H1 (cell line): ENCODE data around the gene ZC2HC1C. TPM values are rescaled to one million over a fixed set of nuclear protein-coding genes. Genes with fewer than 3 reads are reported as not detected.

Source experiments
- ASH2L ChIP-seq: fragments of 200-600, 300-600 bp; sonication (generic); IDR thresholded peaks from one replicate; pipeline ENCODE4 v1.7.1; 2017; ENCODE audit warnings: low read length
- BACH1 ChIP-seq: IDR thresholded peaks from 2 replicates; pipeline ENCODE4 v1.6.1; 2012; ENCODE audit warnings: low read length, improper control_type of control experiment
- CREB1 ChIP-seq: IDR thresholded peaks from 2 replicates; pipeline ENCODE4 v1.6.1; 2012; ENCODE audit warnings: inconsistent platforms
- EZH2 ChIP-seq: fragments of 200-600 bp; sonication (generic); IDR thresholded peaks from 2 replicates; pipeline ENCODE4 v1.7.1; 2012; ENCODE audit warnings: low read depth, mild to moderate bottlenecking, moderate library complexity, low read length, inconsistent platforms; ENCODE audit not compliant: severe bottlenecking
- HDAC2 ChIP-seq, 2 experiments: fragments of 300-600 bp in 1 of 2; sonication (generic) in 1 of 2; IDR thresholded peaks; 2 replicates each; pipeline ENCODE4 v1.6.1; 2011 to 2012; ENCODE audit warnings: low read depth in 2 of 2, low read length in 2 of 2, mild to moderate bottlenecking in 2 of 2, moderate library complexity in 2 of 2, borderline replicate concordance in 1 of 2, inconsistent platforms in 1 of 2
- KDM1A ChIP-seq: fragments of 200-600, 300-600 bp; sonication (generic); IDR thresholded peaks from 2 replicates; pipeline ENCODE4 v1.7.1; 2016; ENCODE audit warnings: mild to moderate bottlenecking, low read length, borderline replicate concordance
- NANOG ChIP-seq: IDR thresholded peaks from 2 replicates; pipeline ENCODE4 v1.6.1; 2011; ENCODE audit warnings: low read length, low read depth, mild to moderate bottlenecking, inconsistent platforms; ENCODE audit not compliant: insufficient read depth, poor library complexity, severe bottlenecking
- NRF1 ChIP-seq: IDR thresholded peaks from 2 replicates; pipeline ENCODE4 v1.6.1; 2011; ENCODE audit warnings: mild to moderate bottlenecking, low read depth, low read length, improper control_type of control experiment
- PHF8 ChIP-seq: fragments of 200-600 bp; sonication (generic); conservative IDR thresholded peaks from 2 replicates; pipeline ENCODE4 v1.7.1; 2012; ENCODE audit warnings: low read depth, mild to moderate bottlenecking, inconsistent platforms, low read length, moderate library complexity
- POLR2A ChIP-seq, 2 experiments: IDR thresholded peaks; 1 replicate in 1 of 2; 2 replicates in 1 of 2; pipeline ENCODE4 v1.6.1; 2011; ENCODE audit warnings: low read depth in 2 of 2, low read length in 2 of 2, mild to moderate bottlenecking in 2 of 2; ENCODE audit errors: control extremely low read depth in 1 of 2
- RFX5 ChIP-seq: IDR thresholded peaks from 2 replicates; pipeline ENCODE4 v1.6.1; 2011; ENCODE audit warnings: low read depth, low read length, improper control_type of control experiment, borderline replicate concordance
- SP2 ChIP-seq: IDR thresholded peaks from 2 replicates; pipeline ENCODE4 v1.6.1; 2012; ENCODE audit warnings: mild to moderate bottlenecking, low read length, inconsistent platforms
- SRF ChIP-seq: IDR thresholded peaks from 2 replicates; pipeline ENCODE4 v1.6.1; 2011; ENCODE audit warnings: mild to moderate bottlenecking, low read depth, low read length, moderate library complexity
- SUZ12 ChIP-seq: fragments of 200-600 bp; sonication (generic); IDR thresholded peaks from 2 replicates; pipeline ENCODE4 v1.6.1; 2012; ENCODE audit warnings: mild to moderate bottlenecking, inconsistent platforms, low read length, moderate library complexity, mixed read lengths
- TAF1 ChIP-seq: IDR thresholded peaks from 2 replicates; pipeline ENCODE4 v1.6.1; 2011; ENCODE audit warnings: mild to moderate bottlenecking, low read depth, low read length
- TBP ChIP-seq: IDR thresholded peaks from 2 replicates; pipeline ENCODE4 v1.6.1; 2011; ENCODE audit warnings: low read depth, low read length, improper control_type of control experiment
- YY1 ChIP-seq: IDR thresholded peaks from 2 replicates; pipeline ENCODE4 v1.6.1; 2011; ENCODE audit warnings: low read depth, mild to moderate bottlenecking, low read length
- polyA plus RNA-seq, 7 experiments: library from polyadenylated mRNA; depleted of rRNA in 3 of 7; stranded (reverse) in 5 of 7; unstranded in 2 of 7; fragments of >200 nt in 5 of 7; fragments of 200-250 nt in 2 of 7; gene quantifications; 1 replicate in 5 of 7; 2 replicates in 1 of 7; 4 replicates in 1 of 7; pipeline versions ENCODE4 v1.2.1 to v1.2.3, GENCODE V29; 2011 to 2013; ENCODE audit warnings: missing spikeins in 2 of 7, mixed read lengths in 2 of 7
- total RNA-seq: library from RNA; stranded (reverse); fragmentation: NEBNext Ultra II Directional; extraction: Animal tissue kit (Norgen Biotek cat#: 25700); gene quantifications from 2 replicates; pipeline ENCODE4 v1.2.1, GENCODE V29; 2021
- TF ChIP-seq, protein P1 (sequence below): IDR thresholded peaks from 2 replicates; pipeline ENCODE4 v1.6.1; 2012; ENCODE audit warnings: inconsistent platforms
- TF ChIP-seq, protein P2 (sequence below), 3 experiments: IDR thresholded peaks; 1 replicate in 2 of 3; 2 replicates in 1 of 3; pipeline versions ENCODE4 v1.5.1 to v1.6.1; 2011; ENCODE audit warnings: low read length in 3 of 3, mild to moderate bottlenecking in 3 of 3, inconsistent platforms in 2 of 3, low read depth in 1 of 3, moderate library complexity in 1 of 3; ENCODE audit not compliant: insufficient read depth in 1 of 3; ENCODE audit errors: control extremely low read depth in 1 of 3
- TF ChIP-seq, protein P3 (sequence below): IDR thresholded peaks from 2 replicates; pipeline ENCODE4 v1.6.1; 2011; ENCODE audit warnings: low read length, improper control_type of control experiment

The ZC2HC1C gene
- total and polyA plus RNA-seq, 2 of the 8 experiments (the other 6 are each of a cell fraction or from before 2014, with no cell fraction given) = 0.57 to 1.2 TPM

DNA sequence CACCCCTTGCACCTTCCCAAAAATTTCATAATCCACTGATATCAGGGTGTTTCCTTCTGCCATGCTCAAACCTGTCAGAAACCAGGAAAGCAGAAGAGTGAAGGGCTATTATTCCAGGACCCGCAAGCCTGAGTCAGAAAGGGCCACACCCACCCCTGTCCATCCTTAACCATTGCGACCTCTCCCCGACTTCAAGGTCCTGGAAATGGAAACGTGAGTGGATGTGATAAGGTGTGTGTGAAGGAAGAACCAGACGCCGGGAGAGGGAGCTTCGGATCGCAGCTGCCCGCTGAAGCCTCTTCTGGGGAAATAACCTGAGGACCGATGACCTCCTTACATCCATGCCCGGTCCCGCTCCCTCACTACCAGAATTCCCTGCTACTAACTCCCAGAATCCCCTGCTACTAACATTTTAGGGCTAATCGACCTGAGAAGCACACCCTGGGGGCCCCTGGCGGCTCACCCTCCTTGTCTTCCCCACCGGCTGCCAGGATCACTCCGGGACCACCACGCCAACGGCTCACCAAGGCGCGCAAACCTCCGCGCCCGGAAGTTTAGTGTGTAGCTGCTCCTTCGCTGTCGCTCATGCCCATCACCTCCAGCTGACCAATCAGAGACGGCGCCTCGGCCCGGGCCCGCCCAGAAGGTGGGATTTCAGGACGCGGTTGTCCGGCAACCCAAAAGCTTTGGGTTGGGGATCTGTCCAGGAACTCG lies 5.8 kb upstream of the ZC2HC1C start, which contains the start of gene ACYP1 (continued):
- TF ChIP-seq, protein P1, sequence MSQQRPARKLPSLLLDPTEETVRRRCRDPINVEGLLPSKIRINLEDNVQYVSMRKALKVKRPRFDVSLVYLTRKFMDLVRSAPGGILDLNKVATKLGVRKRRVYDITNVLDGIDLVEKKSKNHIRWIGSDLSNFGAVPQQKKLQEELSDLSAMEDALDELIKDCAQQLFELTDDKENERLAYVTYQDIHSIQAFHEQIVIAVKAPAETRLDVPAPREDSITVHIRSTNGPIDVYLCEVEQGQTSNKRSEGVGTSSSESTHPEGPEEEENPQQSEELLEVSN = no peak
- TF ChIP-seq SUZ12 = no peak
- TF ChIP-seq, protein P2, sequence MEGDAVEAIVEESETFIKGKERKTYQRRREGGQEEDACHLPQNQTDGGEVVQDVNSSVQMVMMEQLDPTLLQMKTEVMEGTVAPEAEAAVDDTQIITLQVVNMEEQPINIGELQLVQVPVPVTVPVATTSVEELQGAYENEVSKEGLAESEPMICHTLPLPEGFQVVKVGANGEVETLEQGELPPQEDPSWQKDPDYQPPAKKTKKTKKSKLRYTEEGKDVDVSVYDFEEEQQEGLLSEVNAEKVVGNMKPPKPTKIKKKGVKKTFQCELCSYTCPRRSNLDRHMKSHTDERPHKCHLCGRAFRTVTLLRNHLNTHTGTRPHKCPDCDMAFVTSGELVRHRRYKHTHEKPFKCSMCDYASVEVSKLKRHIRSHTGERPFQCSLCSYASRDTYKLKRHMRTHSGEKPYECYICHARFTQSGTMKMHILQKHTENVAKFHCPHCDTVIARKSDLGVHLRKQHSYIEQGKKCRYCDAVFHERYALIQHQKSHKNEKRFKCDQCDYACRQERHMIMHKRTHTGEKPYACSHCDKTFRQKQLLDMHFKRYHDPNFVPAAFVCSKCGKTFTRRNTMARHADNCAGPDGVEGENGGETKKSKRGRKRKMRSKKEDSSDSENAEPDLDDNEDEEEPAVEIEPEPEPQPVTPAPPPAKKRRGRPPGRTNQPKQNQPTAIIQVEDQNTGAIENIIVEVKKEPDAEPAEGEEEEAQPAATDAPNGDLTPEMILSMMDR (IDR thresholded peaks at IDR 0.05; ENCODE audit: control extremely low read depth in 1 of 3, insufficient read depth in 1 of 3, low read depth in 1 of 3, low read length in 3 of 3) = no peak
- TF ChIP-seq KDM1A = peak; percentile 71; the same call in 1 of the 2 replicates
- TF ChIP-seq, protein P3, sequence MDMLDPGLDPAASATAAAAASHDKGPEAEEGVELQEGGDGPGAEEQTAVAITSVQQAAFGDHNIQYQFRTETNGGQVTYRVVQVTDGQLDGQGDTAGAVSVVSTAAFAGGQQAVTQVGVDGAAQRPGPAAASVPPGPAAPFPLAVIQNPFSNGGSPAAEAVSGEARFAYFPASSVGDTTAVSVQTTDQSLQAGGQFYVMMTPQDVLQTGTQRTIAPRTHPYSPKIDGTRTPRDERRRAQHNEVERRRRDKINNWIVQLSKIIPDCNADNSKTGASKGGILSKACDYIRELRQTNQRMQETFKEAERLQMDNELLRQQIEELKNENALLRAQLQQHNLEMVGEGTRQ = no peak
- TF ChIP-seq TBP = no peak
- no peak for TF ChIP-seq NRF1
- TF ChIP-seq CREB1 = no peak; the same call in 1 of the 2 replicates
- TF ChIP-seq SP2 = peak; percentile 84
- TF ChIP-seq NANOG = no peak
- TF ChIP-seq POLR2A (IDR thresholded peaks at IDR 0.05; ENCODE audit: control extremely low read depth in 1 of 2, low read depth in 2 of 2, low read length in 2 of 2) = peak in 1 of 2 experiments; percentile 48; a peak in 1 of 3 replicates
- peak; percentile 75 for TF ChIP-seq ASH2L
- peak; percentile 67 for TF ChIP-seq PHF8
- TF ChIP-seq TAF1 = peak; percentile 44; the same call in 1 of the 2 replicates
- TF ChIP-seq HDAC2 (IDR thresholded peaks at IDR 0.05; ENCODE audit: borderline replicate concordance in 1 of 2, low read depth in 2 of 2, low read length in 2 of 2) = peak in 1 of 2 experiments; percentile 92; a peak in 2 of 4 replicates
- TF ChIP-seq YY1 = no peak
- TF ChIP-seq RFX5 = no peak
- peak; percentile 47; the same call in 1 of the 2 replicates for TF ChIP-seq BACH1
- TF ChIP-seq SRF = no peak
- TF ChIP-seq EZH2 = no peak
